NCI-H510A (cell line): ENCODE data around the gene KCNMB2.

ENCODE experiments used
- DNase-seq: peaks from one replicate; lab custom pipeline; 2025; lab: John Stamatoyannopoulos, UW

The KCNMB2 gene

DNA sequence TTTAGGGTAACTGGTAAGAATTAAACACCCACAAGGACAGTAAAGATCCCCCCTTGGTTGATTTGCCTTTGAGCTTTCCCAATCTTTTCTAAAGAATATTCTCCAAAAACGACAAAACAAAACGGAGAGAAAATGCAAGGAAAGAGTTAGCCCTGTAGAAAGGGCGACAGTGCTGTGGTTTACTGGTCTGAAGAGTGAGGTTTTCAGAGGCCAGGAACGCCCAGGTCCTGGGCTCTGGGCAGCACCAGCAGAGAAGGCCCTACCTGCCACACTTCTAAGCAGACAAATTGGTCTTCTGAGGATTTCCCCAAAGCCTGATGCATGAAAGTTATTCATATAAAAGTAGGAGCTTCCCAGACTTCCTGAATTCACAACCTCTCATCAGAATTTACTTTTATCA lies 119.3 kb downstream of the KCNMB2 start:
- DNase-seq = no peak

DNA sequence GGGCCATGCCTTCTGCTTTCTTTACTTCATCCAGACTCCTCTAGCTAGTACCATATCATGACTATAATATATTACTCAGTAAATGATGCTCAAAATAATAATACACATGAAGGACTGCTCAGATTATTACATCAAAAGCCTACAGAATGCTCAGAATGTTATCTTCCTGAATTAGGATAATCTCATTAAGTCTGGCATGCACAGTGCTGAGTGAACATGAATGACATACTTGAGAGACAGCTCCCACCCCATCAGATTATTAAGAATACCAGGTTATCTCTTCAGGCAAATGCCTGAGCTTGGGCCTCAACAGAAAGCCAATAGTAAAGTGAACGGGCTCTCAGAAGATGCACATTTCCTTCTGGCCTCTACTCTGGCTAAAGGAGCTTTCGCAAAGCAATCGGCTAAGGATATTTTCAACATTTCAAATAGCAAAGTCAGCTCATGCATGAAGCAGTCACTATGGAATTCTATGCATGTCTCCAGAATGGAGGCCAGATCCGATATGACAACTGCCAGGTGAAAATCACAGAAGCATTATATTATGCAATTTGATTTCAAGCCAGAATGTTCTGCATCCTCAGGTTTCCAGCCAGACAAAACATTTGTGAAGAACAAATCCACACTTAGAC lies 122.6 kb downstream of the KCNMB2 start:
- DNase-seq = no peak

- no peak for DNase-seq
Measured at GRCh38 chr3:178663201-178663934, 127.1 kb downstream of the KCNMB2 start.

GRCh38 chr3:178665747-178666146 lies 129.5 kb downstream of the KCNMB2 start:
- DNase-seq = no peak

DNA sequence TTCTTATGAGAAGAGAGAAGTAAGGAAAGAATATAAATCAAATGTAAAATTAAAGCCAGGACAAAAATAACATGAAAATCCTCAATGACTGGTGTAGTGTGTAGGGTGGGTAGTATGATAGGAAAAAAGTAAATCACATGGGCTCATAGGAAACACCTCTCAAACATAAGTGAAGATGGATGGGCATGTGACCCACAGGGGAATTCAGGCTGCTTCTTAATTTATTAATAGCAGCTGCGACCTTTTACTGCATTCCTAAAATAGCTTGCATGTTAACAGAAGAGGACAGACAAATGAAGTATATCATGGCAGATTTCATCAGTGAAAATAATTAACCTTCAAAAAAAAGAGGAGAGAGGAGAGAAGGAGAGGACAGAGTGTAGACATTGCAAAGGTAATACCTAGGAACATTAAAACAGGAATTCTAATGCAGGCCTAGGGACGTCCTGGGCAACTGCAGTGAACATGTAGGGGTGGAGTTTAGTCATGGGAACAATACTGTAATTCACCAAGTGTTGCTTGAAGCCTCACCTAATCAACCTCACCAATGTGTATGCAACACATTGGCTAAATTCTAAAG lies 132.9 kb downstream of the KCNMB2 start:
- DNase-seq = no peak

DNA sequence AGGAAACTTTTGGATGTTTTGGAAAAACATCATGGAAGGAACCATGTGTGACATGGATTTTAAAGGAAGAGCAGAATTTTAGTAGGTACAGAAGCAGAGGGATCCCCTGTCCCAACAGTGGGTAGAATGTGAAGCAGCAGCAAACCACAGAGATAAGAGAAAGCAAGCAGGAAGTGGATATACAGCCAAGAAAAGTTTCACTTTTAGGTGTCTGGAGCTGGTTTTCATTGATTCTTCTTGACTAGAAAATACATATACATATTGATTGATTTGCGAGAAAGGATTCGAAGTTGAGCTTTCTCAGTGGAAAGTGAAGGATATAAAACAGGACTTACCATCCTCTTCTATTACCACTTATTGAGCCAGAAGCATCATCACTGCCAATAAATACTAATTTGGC lies 133.5 kb downstream of the KCNMB2 start:
- no peak for DNase-seq

DNA sequence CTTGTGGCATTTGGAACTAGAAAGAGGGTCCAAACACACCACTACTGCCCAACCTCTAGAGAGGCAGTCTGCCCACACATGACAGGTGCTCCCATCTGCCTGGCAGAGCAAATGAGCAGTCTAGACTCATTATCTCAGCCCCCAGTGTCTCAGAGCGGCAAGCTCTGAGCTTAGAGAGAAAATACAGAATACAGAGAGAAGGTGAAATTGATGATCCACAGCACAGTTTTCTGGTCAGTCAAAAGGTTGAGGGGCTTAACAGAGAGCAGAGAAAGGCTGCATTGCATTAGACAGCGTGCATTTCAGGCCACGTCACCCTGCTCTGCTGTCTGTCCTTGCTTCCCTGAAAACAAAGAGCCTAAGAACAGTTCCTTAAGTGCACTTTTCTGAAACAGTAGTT lies 135.1 kb downstream of the KCNMB2 start:
- DNase-seq = no peak

GRCh38 chr3:178671791-178672190 lies 135.6 kb downstream of the KCNMB2 start:
- DNase-seq = no peak

DNA sequence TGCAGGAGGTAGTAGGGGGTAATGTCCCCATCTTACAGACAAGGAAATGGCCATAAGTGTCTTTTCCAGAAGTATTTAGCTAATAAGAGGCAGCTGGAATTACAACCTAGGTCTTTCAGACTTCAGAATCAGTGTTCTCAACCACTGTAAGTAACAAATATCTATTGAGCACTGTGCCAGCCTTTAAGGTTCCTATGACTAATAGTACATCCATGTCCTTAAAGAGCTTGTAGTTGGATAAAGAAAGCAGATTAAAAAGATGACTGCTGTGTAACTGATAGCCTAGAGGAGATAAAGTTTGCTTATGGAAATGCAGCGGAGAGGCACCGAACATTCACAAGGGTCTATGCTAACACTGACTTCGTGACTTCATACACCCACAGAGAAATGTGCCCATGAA lies 136.0 kb downstream of the KCNMB2 start:
- DNase-seq = no peak

GRCh38 chr3:178673529-178673928 lies 137.3 kb downstream of the KCNMB2 start:
- DNase-seq = no peak

- no peak for DNase-seq
Measured at GRCh38 chr3:178676077-178676476, 139.8 kb downstream of the KCNMB2 start.

DNA sequence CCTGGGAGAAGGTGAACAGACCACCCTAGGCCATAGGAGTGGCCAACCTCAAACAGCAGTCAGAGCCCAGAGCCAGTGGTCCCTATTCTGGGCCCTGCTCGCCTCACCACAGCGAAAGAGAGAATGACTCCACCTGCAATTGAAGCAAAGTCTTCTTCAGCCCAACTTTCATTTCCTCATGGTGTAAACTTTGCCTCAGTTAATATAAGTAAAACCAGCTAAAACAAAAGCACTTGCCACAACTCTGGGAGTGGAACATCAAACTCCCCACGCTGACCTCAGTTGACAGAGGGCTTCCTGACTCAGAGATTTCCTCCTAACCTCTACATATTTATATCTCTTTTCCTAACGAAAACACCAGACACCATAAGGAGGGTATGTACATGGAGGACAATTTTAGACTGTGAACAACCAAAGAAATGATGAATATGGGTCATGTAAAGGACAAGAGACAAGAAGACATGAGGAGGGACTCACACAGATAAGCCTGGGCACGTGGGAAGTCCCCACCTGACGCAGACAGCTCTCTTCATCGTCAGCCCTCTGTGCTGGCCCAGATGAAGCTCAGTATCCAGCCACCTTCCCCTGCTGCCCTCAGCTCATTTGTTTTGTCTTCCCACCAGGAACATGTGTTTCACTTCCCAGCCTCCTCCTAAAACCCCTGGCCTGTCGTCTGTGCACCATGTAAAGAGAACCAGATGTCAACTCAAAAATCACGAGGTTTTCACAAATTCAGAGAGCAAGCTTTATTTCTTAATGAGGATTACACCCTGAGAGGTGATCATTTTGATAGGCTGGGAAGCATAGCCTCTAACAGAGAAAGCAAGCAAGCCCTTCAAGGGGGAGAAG lies 140.9 kb downstream of the KCNMB2 start:
- no peak for DNase-seq

GRCh38 chr3:178677961-178678360 lies 141.7 kb downstream of the KCNMB2 start:
- DNase-seq = no peak

- no peak for DNase-seq
Measured at GRCh38 chr3:178680037-178680436, 143.8 kb downstream of the KCNMB2 start.

DNA sequence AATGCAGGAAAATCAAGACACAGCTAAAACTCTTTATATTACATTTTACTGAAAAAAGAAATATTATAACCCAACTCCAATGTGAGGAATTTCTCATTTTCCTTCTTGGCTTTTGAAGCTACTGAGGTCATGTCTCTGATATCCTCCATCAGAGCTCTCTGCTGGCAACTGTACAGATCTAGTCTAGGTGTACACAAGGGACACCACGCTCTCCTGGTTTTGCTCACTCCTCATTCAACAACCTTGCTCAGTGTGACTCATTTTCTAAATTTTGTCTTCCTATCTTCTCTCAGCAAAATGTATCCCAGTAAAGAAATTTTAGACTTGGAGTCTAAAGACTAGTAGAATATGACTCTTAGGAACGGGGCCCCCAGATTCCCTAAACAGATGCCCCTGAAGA lies 144.3 kb downstream of the KCNMB2 start:
- DNase-seq = no peak

DNA sequence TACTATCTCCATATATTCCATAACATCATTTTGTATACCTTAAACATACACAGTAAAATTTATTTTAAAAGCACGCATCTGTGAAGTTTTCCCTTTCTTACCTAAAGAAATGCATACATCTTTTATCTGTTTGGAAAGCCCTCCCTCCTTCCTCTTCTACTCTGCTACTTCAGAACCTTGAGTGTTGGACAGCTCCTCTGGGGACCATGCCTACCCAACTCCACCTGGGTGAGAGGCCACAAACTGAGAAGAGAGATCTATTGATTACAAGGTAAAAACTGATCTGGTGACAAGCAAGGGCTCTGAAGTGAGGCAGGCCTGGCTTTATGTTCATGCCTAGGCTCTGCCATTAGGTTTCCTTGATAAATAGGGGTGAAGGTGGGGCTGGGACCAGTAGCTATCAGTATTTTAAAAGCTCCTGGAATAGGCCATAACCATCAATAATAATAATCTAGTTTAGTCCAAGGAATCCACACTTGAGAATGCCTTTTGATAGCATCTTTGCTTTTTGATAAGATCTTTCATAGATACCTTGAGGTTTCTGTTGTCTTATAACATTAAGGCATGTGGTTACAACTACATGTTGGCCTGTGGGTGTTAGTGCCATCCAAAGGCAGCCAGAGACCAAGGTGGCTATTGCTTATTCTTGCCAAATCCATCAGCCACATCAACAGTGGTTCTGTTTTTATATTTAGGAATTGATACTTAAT lies 148.8 kb downstream of the KCNMB2 start:
- no peak for DNase-seq

DNA sequence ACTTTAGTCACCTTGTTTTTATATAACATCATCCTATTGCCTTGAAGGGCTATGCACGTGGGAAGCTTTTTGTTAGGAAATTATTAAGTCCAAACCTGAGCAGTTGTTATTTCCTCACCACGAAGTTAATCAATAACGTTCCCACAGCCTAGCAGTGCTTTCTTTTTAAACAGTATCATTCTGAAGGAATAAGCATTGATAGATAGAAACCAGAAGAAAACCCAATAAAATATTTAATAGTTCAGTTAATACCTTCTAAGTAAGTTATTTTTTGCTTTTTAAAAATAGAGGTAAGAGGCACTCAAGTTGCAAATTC lies 149.3 kb downstream of the KCNMB2 start:
- DNase-seq = no peak

GRCh38 chr3:178686826-178687225 lies 150.6 kb downstream of the KCNMB2 start:
- DNase-seq = no peak

DNA sequence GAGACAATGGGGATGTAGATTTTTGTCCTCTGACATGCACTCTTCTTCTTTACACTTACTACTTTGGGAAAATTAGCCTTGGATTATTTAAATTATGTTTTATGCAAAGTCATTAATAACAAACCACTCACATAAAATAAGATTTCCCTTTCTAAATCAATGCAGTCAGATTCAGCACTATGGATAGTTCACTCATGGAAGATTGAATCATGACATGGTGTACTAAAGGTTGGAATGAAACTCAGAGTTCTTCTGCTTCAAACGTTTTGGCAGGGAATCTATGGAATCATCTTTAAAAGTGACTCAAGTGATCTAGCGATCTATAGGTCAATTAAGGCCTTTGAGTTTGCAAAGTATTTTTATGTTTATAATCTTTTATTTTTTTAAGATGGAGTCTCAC lies 154.3 kb downstream of the KCNMB2 start:
- no peak for DNase-seq

DNA sequence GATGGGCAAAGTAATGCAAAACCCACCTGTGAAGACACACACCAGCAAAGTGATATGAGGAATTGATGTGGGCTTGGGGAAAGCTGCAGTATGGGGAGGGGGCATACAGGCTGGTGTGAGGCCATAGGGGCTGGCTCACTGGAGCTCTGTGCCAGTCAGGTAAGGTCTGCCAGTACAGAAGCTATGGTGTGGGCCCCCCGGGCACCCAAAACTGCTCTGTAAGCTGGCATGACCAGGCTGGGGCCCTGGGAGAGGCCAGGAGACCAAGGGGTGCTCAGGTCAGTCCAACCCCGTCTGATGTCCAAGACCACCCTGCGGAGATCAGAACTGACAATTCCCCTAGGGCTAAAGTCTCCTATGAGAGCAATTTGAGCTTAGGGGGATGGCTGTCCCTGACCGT lies 163.1 kb downstream of the KCNMB2 start:
- DNase-seq = no peak

DNA sequence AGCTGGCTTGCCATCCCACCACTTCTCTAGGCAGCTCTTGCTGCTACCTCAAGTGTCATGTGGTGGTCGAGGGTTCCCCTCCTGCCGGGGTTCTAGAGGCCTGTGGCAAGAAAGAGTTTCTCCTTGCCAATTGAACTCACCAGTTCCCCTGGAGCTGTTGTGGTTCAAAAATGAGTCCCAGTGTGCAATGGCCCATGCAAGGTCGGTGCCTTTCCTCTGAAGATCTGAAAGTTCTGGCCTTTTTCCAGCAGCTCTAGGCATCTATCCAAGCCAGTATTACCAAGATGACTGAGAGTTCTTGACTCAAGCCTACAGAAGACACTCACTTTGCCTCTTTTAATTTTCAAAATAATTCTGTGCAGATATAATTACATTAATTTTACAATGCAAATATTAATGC lies 163.6 kb downstream of the KCNMB2 start:
- DNase-seq = no peak

GRCh38 chr3:178703268-178703975 lies 167.2 kb downstream of the KCNMB2 start:
- no peak for DNase-seq
